Suppressor macrophage treated with lipopolysaccharide for 1 hour (primary cell): ENCODE results near the gene CHCHD6.

ENCODE experiments used
- DNase-seq, 3 donors: peaks; one replicate each; pipeline ENCODE4 v3.0.0-alpha.2; 2020 to 2022

Gene CHCHD6

GRCh38 chr3:126706631-126707030 lies 2.6 kb downstream of the CHCHD6 start:
- DNase-seq, result no peak

- DNase-seq, result no peak
These were observed 7.2 kb downstream of the CHCHD6 start for GRCh38 chr3:126711121-126711760.

GRCh38 chr3:126713199-126713598 lies 9.2 kb downstream of the CHCHD6 start:
- no peak for DNase-seq

GRCh38 chr3:126714276-126714900 lies 10.3 kb downstream of the CHCHD6 start:
- no peak for DNase-seq

- DNase-seq, result no peak
These were observed 10.9 kb downstream of the CHCHD6 start for GRCh38 chr3:126714921-126715320.

- no peak for DNase-seq
These were observed 11.4 kb downstream of the CHCHD6 start for GRCh38 chr3:126715432-126715831.

- no peak for DNase-seq
These were observed 12.0 kb downstream of the CHCHD6 start for GRCh38 chr3:126716057-126716456.

- no peak for DNase-seq
These were observed 14.8 kb downstream of the CHCHD6 start for GRCh38 chr3:126718561-126719445.

- DNase-seq, result no peak
These were observed 16.6 kb downstream of the CHCHD6 start for GRCh38 chr3:126720596-126720995.

GRCh38 chr3:126721246-126721645 lies 17.2 kb downstream of the CHCHD6 start:
- DNase-seq, result no peak

GRCh38 chr3:126723237-126723636 lies 19.2 kb downstream of the CHCHD6 start:
- DNase-seq, result no peak

GRCh38 chr3:126723801-126724200 lies 19.8 kb downstream of the CHCHD6 start:
- DNase-seq, result no peak

GRCh38 chr3:126728680-126729079 lies 24.6 kb downstream of the CHCHD6 start:
- DNase-seq, result no peak

GRCh38 chr3:126730376-126730775 lies 26.3 kb downstream of the CHCHD6 start:
- DNase-seq, result no peak

GRCh38 chr3:126731044-126731443 lies 27.0 kb downstream of the CHCHD6 start:
- DNase-seq, result peak; percentile 25 to 35 (median 32)

- DNase-seq, result no peak
These were observed 28.4 kb downstream of the CHCHD6 start for GRCh38 chr3:126732281-126733060.

- DNase-seq, result no peak
These were observed 29.0 kb downstream of the CHCHD6 start for GRCh38 chr3:126733061-126733430.

- peak; percentile 19 to 46 (median 38) for DNase-seq
These were observed 30.2 kb downstream of the CHCHD6 start for GRCh38 chr3:126734106-126734723.

GRCh38 chr3:126737527-126737926 lies 33.5 kb downstream of the CHCHD6 start:
- DNase-seq, result no peak

GRCh38 chr3:126742057-126742456 lies 38.0 kb downstream of the CHCHD6 start:
- no peak for DNase-seq

- no peak for DNase-seq
These were observed 39.3 kb downstream of the CHCHD6 start for GRCh38 chr3:126743350-126743749.

GRCh38 chr3:126743781-126744180 lies 39.7 kb downstream of the CHCHD6 start:
- no peak for DNase-seq
